Left lung (tissue), 10 donors: ENCODE results near the gene MACC1. TPM values are rescaled to one million over a fixed set of nuclear protein-coding genes. Genes with fewer than 3 reads are reported as not detected.
A peak's percentile ranks its signal among the peaks of the same experiment; 100 is the strongest.

ENCODE experiments used
- ATAC-seq: fragments of 200-7000 bp; cut with Tn5 transposase; one replicate; pipeline ENCODE4 v1.9.1; 2020; ENCODE audit warnings: moderate library complexity
- DNase-seq, 4 donors: peaks; one replicate each; pipeline ENCODE4 v3.0.0-alpha.2; 2013 to 2020
- H3K27ac ChIP-seq, 2 donors: fragments of 200-600 bp; sonication (generic) in 1 of 2; one replicate each; pipeline versions ENCODE4 v1.5.0 to v1.8.0; 2020 to 2021
- H3K27me3 ChIP-seq, 2 donors: fragments of 200-600 bp; sonication (generic) in 1 of 2; one replicate each; pipeline versions ENCODE4 v1.5.0 to v1.8.0; 2020 to 2021
- H3K36me3 ChIP-seq, 2 donors: fragments of 200-600 bp; sonication (generic) in 1 of 2; one replicate each; pipeline versions ENCODE4 v1.5.0 to v1.8.0; 2020 to 2021
- H3K4me1 ChIP-seq, 2 donors: fragments of 200-600 bp; one replicate each; pipeline ENCODE4 v1.8.0; 2021
- H3K4me3 ChIP-seq, 2 donors: fragments of 200-600 bp; sonication (generic) in 1 of 2; one replicate each; pipeline versions ENCODE4 v1.5.0 to v1.8.0; 2020 to 2021; ENCODE audit warnings: mild to moderate bottlenecking in 1 of 2
- H3K9me3 ChIP-seq, 2 donors: fragments of 200-600 bp; sonication (generic) in 1 of 2; one replicate each; pipeline versions ENCODE4 v1.5.0 to v1.8.0; 2020 to 2021
- CTCF ChIP-seq, 2 donors: fragments of 200-600 bp; sonication (generic) in 1 of 2; IDR thresholded peaks; one replicate each; pipeline versions ENCODE4 v1.5.0 to v1.8.0; 2021; ENCODE audit warnings: antibody characterized with exemption in 2 of 2
- intact Hi-C, 2 donors: fragments of 100-400 bp; cut with DNase I; formaldehyde crosslinking; loops; one replicate each; pipeline versions ENCODE4 v1.11.2 to v1.14.2; 2022
- polyA plus RNA-seq, 6 donors: library from polyadenylated mRNA; unstranded; fragments of 120-200 nt; gene quantifications; one replicate each; pipeline ENCODE4 v1.2.1, GENCODE V29; 2013; ENCODE audit not compliant: insufficient read length in 6 of 6
- total RNA-seq, 2 donors: library from RNA; stranded (reverse); fragmentation: NEBNext Ultra II Directional; extraction: Animal tissue kit (Norgen Biotek cat#: 25700); gene quantifications; one replicate each; pipeline ENCODE4 v1.2.1, GENCODE V29; 2021
- donor health status: DM: no; HTN: yes; CAD: no.
- donor health status: DM: no; HTN: no; CAD: no.

The MACC1 gene
- total and polyA plus RNA-seq, 8 donors: 8.5 to 36.2 (median 12.2) TPM

GRCh38 chr7:20089431-20089830 lies 127.8 kb downstream of the MACC1 start:
- H3K36me3 ChIP-seq: no peaks in the 10 kb centered on the region
- no peaks in the 10 kb centered on the region for H3K4me1 ChIP-seq
- no peak overlapping the region for H3K27ac ChIP-seq
- peaks cover 0 to 7% of the 10 kb centered on the region in 2 donors for H3K9me3 ChIP-seq
- ATAC-seq (peak; percentile 35), DNase-seq (no peak)
- intact Hi-C loops: no loop called here
- H3K4me3 ChIP-seq: no peak overlapping the region
- H3K27me3 ChIP-seq: no peaks in the 10 kb centered on the region
- TF ChIP-seq CTCF (IDR thresholded peaks at IDR 0.05): no peak

GRCh38 chr7:20085086-20085485 lies 132.1 kb downstream of the MACC1 start:
- H3K4me3 ChIP-seq: no peak overlapping the region
- DNase-seq (no peak), ATAC-seq (peak; percentile 33)
- no peaks in the 10 kb centered on the region for H3K9me3 ChIP-seq
- no peaks in the 10 kb centered on the region for H3K27me3 ChIP-seq
- H3K4me1 ChIP-seq: no peaks in the 10 kb centered on the region
- intact Hi-C loops: no loop called here
- no peak for TF ChIP-seq CTCF (IDR thresholded peaks at IDR 0.05)
- H3K36me3 ChIP-seq: no peaks in the 10 kb centered on the region
- H3K27ac ChIP-seq: no peak overlapping the region

Other genes with a start within 250 kb of the MACC1 start
- gene ITGB8, start 113.5 kb upstream of the MACC1 start, total RNA-seq: 10 to 100 TPM; 11.0 to 14.2 TPM
- 1 to 10 TPM; 5.7 to 7.1 (median 6.4) TPM for gene ITGB8, start 113.5 kb upstream of the MACC1 start, polyA plus RNA-seq